RWPE1 (cell line): ENCODE results near the gene GLIS1.

Source experiments
- CTCF ChIA-PET: fragments of 350-600 bp; sonication (Branson Sonifier 250); formaldehyde crosslinking; extraction: SDS; loops from one replicate; lab custom pipeline; 2021; lab: Yijun Ruan, JAX
- POLR2A ChIA-PET: fragments of 400-600 bp; formaldehyde crosslinking; extraction: SDS; loops from one replicate; lab custom pipeline; 2020; ENCODE audit warnings: antibody characterized with exemption; ENCODE audit not compliant: low non-redundant PET; lab: Yijun Ruan, JAX
- DNase-seq: peaks from one replicate; pipeline ENCODE4 v3.0.0; 2012; ENCODE audit warnings: low spot score
- H3K27ac ChIP-seq: fragments of 450-650 bp; 2 replicates; pipeline ENCODE4 v1.5.1; 2017
- TF ChIP-seq, protein P1 (sequence below): fragments of 450-650 bp; conservative IDR thresholded peaks from 2 replicates; pipeline ENCODE4 v1.5.1; 2017; ENCODE audit warnings: low read depth, mild to moderate bottlenecking

GLIS1 gene

DNA sequence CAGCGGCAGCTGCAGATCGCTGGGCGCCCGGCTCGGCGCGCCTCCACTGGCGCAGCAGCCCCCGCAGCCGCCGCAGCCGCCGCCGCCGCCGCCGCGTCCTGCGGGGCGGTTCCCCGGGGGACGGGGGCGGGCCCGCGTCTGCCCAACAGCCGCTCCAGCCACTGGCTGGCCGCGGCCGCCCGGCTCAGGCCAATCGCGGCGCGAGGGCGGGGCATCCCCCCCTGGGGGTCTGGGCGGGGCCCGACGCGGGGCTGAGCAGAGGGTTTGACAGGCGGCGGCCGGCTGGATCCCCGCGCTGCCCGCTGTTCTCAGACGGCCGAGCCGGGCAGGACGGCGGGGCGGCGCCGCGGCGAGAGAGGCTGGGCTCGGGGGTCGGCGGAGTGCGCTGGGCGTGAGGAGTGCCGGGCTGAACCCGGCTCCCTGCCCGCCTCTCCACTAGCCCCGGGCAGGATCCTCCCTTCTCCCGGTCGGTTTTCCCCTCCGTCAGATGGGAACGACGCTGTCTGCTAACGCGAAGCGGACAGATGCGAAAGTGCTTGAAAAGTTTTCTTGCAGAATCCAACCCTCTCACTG lies at the start of gene GLIS1:
TSS of gene GLIS1 (minus strand) at position 56 of the 573 bp plus-strand sequence. CDS start 1,100 bp downstream, outside the sequence.
- POLR2A ChIA-PET: no interaction called here
- DNase-seq: peak; percentile 97
- TF ChIP-seq, protein P1, sequence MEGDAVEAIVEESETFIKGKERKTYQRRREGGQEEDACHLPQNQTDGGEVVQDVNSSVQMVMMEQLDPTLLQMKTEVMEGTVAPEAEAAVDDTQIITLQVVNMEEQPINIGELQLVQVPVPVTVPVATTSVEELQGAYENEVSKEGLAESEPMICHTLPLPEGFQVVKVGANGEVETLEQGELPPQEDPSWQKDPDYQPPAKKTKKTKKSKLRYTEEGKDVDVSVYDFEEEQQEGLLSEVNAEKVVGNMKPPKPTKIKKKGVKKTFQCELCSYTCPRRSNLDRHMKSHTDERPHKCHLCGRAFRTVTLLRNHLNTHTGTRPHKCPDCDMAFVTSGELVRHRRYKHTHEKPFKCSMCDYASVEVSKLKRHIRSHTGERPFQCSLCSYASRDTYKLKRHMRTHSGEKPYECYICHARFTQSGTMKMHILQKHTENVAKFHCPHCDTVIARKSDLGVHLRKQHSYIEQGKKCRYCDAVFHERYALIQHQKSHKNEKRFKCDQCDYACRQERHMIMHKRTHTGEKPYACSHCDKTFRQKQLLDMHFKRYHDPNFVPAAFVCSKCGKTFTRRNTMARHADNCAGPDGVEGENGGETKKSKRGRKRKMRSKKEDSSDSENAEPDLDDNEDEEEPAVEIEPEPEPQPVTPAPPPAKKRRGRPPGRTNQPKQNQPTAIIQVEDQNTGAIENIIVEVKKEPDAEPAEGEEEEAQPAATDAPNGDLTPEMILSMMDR: no peak
- H3K27ac ChIP-seq: no peak within 1 kb of the TSS
- CTCF ChIA-PET: interaction anchor here (0.6 kb wide), 1 partner anchor 15 kb away, joined by 3 read pairs; no protein-coding TSS in a partner anchor

DNA sequence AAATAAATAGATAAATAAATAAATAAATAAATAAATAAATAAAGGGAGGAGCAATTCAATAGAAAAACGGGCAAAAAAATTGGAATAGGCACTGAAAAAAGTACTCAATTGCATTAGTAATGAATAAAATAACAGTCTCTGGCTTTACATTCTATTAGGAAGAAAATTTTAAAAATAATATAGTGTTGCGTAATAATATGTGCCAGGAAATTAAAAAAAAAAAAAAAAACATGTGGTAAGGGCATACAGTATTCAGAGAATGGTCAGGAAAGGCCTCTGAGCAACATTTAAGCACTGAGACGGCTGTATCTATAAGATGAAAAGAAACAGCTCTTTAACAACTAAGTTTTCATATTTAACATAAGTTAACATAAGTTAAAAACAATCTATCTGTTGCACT lies 48.7 kb upstream of the GLIS1 start:
- POLR2A ChIA-PET: no interaction called here
- H3K27ac ChIP-seq: no peak overlapping the region
- TF ChIP-seq, protein P1: no peak
- CTCF ChIA-PET: interaction anchor here (0.6 kb wide), 1 partner anchor 127 kb away, joined by 4 read pairs; no protein-coding TSS in a partner anchor
- DNase-seq: no peak

DNA sequence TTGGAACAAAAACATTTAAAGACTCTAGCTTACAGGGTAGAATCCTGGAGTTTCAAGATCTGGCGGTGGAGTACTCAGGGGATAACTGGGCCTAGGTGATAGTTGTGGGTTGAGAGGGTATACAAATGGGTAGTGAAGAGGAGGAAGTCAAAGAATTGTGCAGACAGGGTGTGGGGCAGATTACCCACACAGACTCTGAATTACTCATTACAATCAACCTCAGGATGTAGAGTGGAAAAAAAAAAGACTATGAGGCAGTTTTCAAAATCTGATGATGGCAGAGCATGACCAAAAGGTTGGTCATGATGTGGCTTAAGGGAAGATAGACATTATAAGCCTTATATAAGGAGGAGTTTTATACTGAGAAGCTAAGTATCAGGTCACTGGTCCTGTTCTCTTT lies 44.1 kb upstream of the GLIS1 start:
- ChIA-PET CTCF (no interaction called here), POLR2A (no interaction called here)
- DNase-seq: no peak
- TF ChIP-seq, protein P1: no peak
- no peak overlapping the region for H3K27ac ChIP-seq

DNA sequence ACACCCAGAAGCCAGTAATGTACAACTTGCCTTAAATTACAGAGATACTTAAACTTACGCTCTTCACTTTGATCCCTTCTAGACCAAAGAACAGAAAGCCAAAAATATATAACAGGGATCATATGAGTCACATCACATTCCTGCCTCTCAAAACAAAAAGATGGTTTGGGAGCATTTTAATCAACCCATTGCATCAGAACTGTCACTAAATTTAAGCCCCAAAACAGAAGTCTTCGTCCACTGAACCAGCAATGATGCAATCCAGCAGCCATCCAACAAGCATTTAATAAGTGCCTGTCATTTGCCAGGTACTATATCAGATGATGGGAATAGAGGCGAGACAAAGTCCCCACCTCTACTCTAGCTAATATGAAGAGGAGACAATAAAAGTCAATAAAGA lies 42.7 kb upstream of the GLIS1 start:
- ChIA-PET CTCF (interaction anchor here (0.7 kb wide), 1 partner anchor 44 kb away, joined by 3 read pairs; no protein-coding TSS in a partner anchor), POLR2A (no interaction called here)
- H3K27ac ChIP-seq: no peak overlapping the region
- TF ChIP-seq, protein P1: no peak
- DNase-seq: no peak

DNA sequence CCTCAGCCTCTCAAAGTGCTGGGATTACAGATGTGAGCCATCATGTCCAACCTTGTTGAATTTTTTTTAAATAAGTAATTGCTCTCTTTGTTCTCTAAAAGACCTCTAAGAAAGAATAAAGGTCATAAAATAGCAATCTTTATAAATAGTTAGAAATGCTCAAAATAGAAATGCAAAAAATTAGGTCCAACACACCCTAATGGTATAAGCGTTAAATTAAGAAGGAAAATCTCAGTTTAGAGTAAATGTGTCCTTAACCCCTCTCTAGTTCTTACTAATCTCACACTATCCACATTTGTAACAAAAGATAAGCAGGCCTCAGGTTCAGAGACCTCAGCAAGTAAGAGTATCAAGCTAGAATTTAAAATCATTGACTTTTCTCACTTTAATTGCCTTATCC lies 38.3 kb upstream of the GLIS1 start:
- no peak for DNase-seq
- TF ChIP-seq, protein P1: no peak
- CTCF ChIA-PET: interaction anchor here (0.7 kb wide), 2 partner anchors 49 to 282 kb away, joined by 3 to 4 read pairs; no protein-coding TSS in a partner anchor
- H3K27ac ChIP-seq: no peak overlapping the region
- POLR2A ChIA-PET: no interaction called here

DNA sequence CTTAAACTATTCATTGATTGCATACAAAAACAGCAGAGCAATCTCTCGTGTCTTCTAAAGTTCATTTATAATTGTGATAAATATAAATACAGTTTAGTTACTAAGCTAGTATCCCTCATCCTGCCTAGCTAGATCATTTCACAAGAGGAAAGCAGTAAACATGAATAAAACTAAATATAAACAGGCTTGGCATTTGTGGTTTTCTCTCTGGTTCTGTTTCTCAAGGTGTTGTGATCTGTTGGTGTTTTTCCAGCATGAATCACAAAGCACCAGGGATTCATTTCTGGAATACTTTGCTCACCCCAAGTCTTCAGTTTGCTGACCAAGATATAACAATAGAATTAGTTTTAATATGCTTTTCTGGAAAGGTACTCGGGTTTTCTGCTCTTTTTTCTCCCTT lies 32.7 kb upstream of the GLIS1 start:
- H3K27ac ChIP-seq: no peak overlapping the region
- CTCF ChIA-PET: interaction anchor here (0.6 kb wide), 1 partner anchor 804 kb away, joined by 3 read pairs; no protein-coding TSS in a partner anchor
- POLR2A ChIA-PET: no interaction called here
- no peak for DNase-seq
- TF ChIP-seq, protein P1: no peak
